H1 (cell line): ENCODE measurements around the gene HES3. TPM values are rescaled to one million over a fixed set of nuclear protein-coding genes. Genes with fewer than 3 reads are reported as not detected.
A peak's percentile ranks its signal among the peaks of the same experiment; 100 is the strongest.

Experiments
- CBX5 ChIP-seq: fragments of 300-800, 300-1000 bp; sonication (generic); IDR thresholded peaks from 2 replicates; pipeline ENCODE4 v1.7.1; 2016; ENCODE audit warnings: antibody characterized with exemption, low read length, low read depth
- CREB1 ChIP-seq: IDR thresholded peaks from 2 replicates; pipeline ENCODE4 v1.6.1; 2012; ENCODE audit warnings: inconsistent platforms
- HDAC6 ChIP-seq: IDR thresholded peaks from one replicate; pipeline ENCODE4 v1.7.1; 2012; ENCODE audit warnings: low read depth, mild to moderate bottlenecking, inconsistent platforms, low read length, moderate library complexity
- KDM1A ChIP-seq: fragments of 200-600, 300-600 bp; sonication (generic); IDR thresholded peaks from 2 replicates; pipeline ENCODE4 v1.7.1; 2016; ENCODE audit warnings: mild to moderate bottlenecking, low read length, borderline replicate concordance
- SIX5 ChIP-seq: IDR thresholded peaks from 2 replicates; pipeline ENCODE4 v1.6.1; 2011; ENCODE audit warnings: mild to moderate bottlenecking, low read depth, low read length
- SUZ12 ChIP-seq: fragments of 200-600 bp; sonication (generic); IDR thresholded peaks from 2 replicates; pipeline ENCODE4 v1.6.1; 2012; ENCODE audit warnings: mild to moderate bottlenecking, inconsistent platforms, low read length, moderate library complexity, mixed read lengths
- YY1 ChIP-seq: IDR thresholded peaks from 2 replicates; pipeline ENCODE4 v1.6.1; 2011; ENCODE audit warnings: low read depth, mild to moderate bottlenecking, low read length
- polyA plus RNA-seq, 7 experiments: library from polyadenylated mRNA; depleted of rRNA in 3 of 7; stranded (reverse) in 5 of 7; unstranded in 2 of 7; fragments of >200 nt in 5 of 7; fragments of 200-250 nt in 2 of 7; gene quantifications; 1 replicate in 5 of 7; 2 replicates in 1 of 7; 4 replicates in 1 of 7; pipeline versions ENCODE4 v1.2.1 to v1.2.3, GENCODE V29; 2011 to 2013; ENCODE audit warnings: missing spikeins in 2 of 7, mixed read lengths in 2 of 7
- total RNA-seq: library from RNA; stranded (reverse); fragmentation: NEBNext Ultra II Directional; extraction: Animal tissue kit (Norgen Biotek cat#: 25700); gene quantifications from 2 replicates; pipeline ENCODE4 v1.2.1, GENCODE V29; 2021
- TF ChIP-seq, protein P1 (sequence below): IDR thresholded peaks from 2 replicates; pipeline ENCODE4 v1.6.1; 2012; ENCODE audit warnings: low read length, inconsistent platforms

The HES3 gene
- total and polyA plus RNA-seq, 2 of the 8 experiments (the other 6 are each of a cell fraction or from before 2014, with no cell fraction given): 38.8 to 54.3 TPM

- TF ChIP-seq YY1 (0 out of 2 replicates have a peak, but pooled peaks have one; percentile 25), KDM1A (no peak), SIX5 (no peak), CBX5 (no peak), SUZ12 (peak; percentile 56; the same call in 1 of the 2 replicates), CREB1 (peak; percentile 52; the same call in 1 of the 2 replicates), HDAC6 (no peak)
- TF ChIP-seq, protein P1, sequence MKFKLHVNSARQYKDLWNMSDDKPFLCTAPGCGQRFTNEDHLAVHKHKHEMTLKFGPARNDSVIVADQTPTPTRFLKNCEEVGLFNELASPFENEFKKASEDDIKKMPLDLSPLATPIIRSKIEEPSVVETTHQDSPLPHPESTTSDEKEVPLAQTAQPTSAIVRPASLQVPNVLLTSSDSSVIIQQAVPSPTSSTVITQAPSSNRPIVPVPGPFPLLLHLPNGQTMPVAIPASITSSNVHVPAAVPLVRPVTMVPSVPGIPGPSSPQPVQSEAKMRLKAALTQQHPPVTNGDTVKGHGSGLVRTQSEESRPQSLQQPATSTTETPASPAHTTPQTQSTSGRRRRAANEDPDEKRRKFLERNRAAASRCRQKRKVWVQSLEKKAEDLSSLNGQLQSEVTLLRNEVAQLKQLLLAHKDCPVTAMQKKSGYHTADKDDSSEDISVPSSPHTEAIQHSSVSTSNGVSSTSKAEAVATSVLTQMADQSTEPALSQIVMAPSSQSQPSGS: no peak
Measured at GRCh38 chr1:6208723-6209660, 35.0 kb upstream of the HES3 start (continued).
